ENCODE results near the gene MARVELD1. TPM values are rescaled to one million over a fixed set of nuclear protein-coding genes. Genes with fewer than 3 reads are reported as not detected.

The MARVELD1 gene
- total RNA-seq, 2 donors from 2014 or later, result 44.3 to 47.9 TPM

- H3K4me1 Mint-ChIP-seq, result peaks cover 20% of the 10 kb centered on the region
- peaks cover 50% of the 10 kb centered on the region for H3K36me3 Mint-ChIP-seq (ENCODE audit: low read depth)
- Histone ChIP-seq H3K27me3 (ENCODE audit: control insufficient read depth, insufficient read depth, low read length, poor library complexity, severe bottlenecking) (peaks cover 11% of the 10 kb centered on the region), H3K4me3 (ENCODE audit: low read length) (no peak overlapping the region), H3K9ac (ENCODE audit: extremely low read depth, low read length, poor library complexity, severe bottlenecking) (no peak overlapping the region), H3K9me3 (ENCODE audit: control insufficient read depth, low read length) (peaks cover 8% of the 10 kb centered on the region), H3K4me1 (ENCODE audit: control insufficient read depth, insufficient read depth, low read length) (peaks cover 9% of the 10 kb centered on the region), H3K36me3 (ENCODE audit: control insufficient read depth, insufficient read depth, low read length) (peaks cover 51% of the 10 kb centered on the region), H3K27ac (ENCODE audit: low read depth, low read length) (no peak overlapping the region)
- 68 to 100% methylated on average over 1 to 2 of the region's 2 CpGs for WGBS, 2 experiments (ENCODE audit: insufficient coverage in 1 of 2, insufficient read length in 1 of 2)
- peak; percentile 39 for TF ChIP-seq CTCF (conservative IDR thresholded peaks at IDR 0.05)
- DNase-seq, result no peak
- no peak overlapping the region for H3K4me3 Mint-ChIP-seq
- H3K9me3 Mint-ChIP-seq, result peaks cover 12% of the 10 kb centered on the region
- peaks cover 13% of the 10 kb centered on the region for H3K27me3 Mint-ChIP-seq (ENCODE audit: insufficient read depth)
- H3K27ac Mint-ChIP-seq, result no peak overlapping the region
Observed at GRCh38 chr10:97740613-97741012, 27.1 kb downstream of the MARVELD1 start.

GRCh38 chr10:97743169-97743943 is 29.8 kb downstream of the MARVELD1 start:
- H3K4me1 Mint-ChIP-seq, result peaks cover 12% of the 10 kb centered on the region
- no peak overlapping the region for H3K27ac Mint-ChIP-seq
- Histone ChIP-seq H3K4me1 (ENCODE audit: control insufficient read depth, insufficient read depth, low read length) (peaks cover 9% of the 10 kb centered on the region), H3K4me3 (ENCODE audit: low read length) (no peak overlapping the region), H3K9ac (ENCODE audit: extremely low read depth, low read length, poor library complexity, severe bottlenecking) (no peak overlapping the region), H3K27ac (ENCODE audit: low read depth, low read length) (no peak overlapping the region), H3K27me3 (ENCODE audit: control insufficient read depth, insufficient read depth, low read length, poor library complexity, severe bottlenecking) (no peaks in the 10 kb centered on the region), H3K9me3 (ENCODE audit: control insufficient read depth, low read length) (no peaks in the 10 kb centered on the region), H3K36me3 (ENCODE audit: control insufficient read depth, insufficient read depth, low read length) (peaks cover 72% of the 10 kb centered on the region)
- TF ChIP-seq CTCF (conservative IDR thresholded peaks at IDR 0.05), result no peak
- no peak for DNase-seq
- no peaks in the 10 kb centered on the region for H3K9me3 Mint-ChIP-seq
- WGBS, 2 experiments (ENCODE audit: insufficient coverage in 1 of 2, insufficient read length in 1 of 2), result 88 to 92% methylated on average over 7 to 10 of the region's 10 CpGs
- no peak overlapping the region for H3K4me3 Mint-ChIP-seq
- H3K36me3 Mint-ChIP-seq (ENCODE audit: low read depth), result peaks cover 68% of the 10 kb centered on the region
- no peaks in the 10 kb centered on the region for H3K27me3 Mint-ChIP-seq (ENCODE audit: insufficient read depth)

- H3K27ac Mint-ChIP-seq, result no peak overlapping the region
- H3K9me3 ChIP-seq (ENCODE audit: control insufficient read depth, low read length), result no peaks in the 10 kb centered on the region
Observed at GRCh38 chr10:97744405-97745035, 31.0 kb downstream of the MARVELD1 start.

More at GRCh38 chr10:97744405-97745035, 31.0 kb downstream of the MARVELD1 start:
- Histone ChIP-seq H3K4me3 (ENCODE audit: low read length) (no peak overlapping the region), H3K9ac (ENCODE audit: extremely low read depth, low read length, poor library complexity, severe bottlenecking) (no peak overlapping the region), H3K36me3 (ENCODE audit: control insufficient read depth, insufficient read depth, low read length) (peaks cover 73% of the 10 kb centered on the region), H3K4me1 (ENCODE audit: control insufficient read depth, insufficient read depth, low read length) (peaks cover 9% of the 10 kb centered on the region), H3K27me3 (ENCODE audit: control insufficient read depth, insufficient read depth, low read length, poor library complexity, severe bottlenecking) (no peaks in the 10 kb centered on the region), H3K27ac (ENCODE audit: low read depth, low read length) (no peak overlapping the region)
- WGBS, 2 experiments (ENCODE audit: insufficient coverage in 1 of 2, insufficient read length in 1 of 2), result 94 to 96% methylated on average over 12 to 15 of the region's 15 CpGs
- Mint-ChIP-seq H3K27me3 (ENCODE audit: insufficient read depth) (no peaks in the 10 kb centered on the region), H3K4me1 (peaks cover 12% of the 10 kb centered on the region), H3K9me3 (no peaks in the 10 kb centered on the region), H3K36me3 (ENCODE audit: low read depth) (peaks cover 69% of the 10 kb centered on the region), H3K4me3 (no peak overlapping the region)
- DNase-seq, result no peak
- no peak for TF ChIP-seq CTCF (conservative IDR thresholded peaks at IDR 0.05)

All from endodermal cell (in vitro differentiated cells).